Measurements from ENCODE around the gene STRADA. TPM values are rescaled to one million over a fixed set of nuclear protein-coding genes. Genes with fewer than 3 reads are reported as not detected.

STRADA gene
- total RNA-seq, 2 experiments from 2014 or later, result 53.1 to 59.4 TPM

- CTCF ChIA-PET, result no interaction called here
- H3K27ac Mint-ChIP-seq, result no peak overlapping the region
These were observed 66.4 kb downstream of the STRADA start for GRCh38 chr17:63675231-63675606.

GRCh38 chr17:63672856-63673255, 68.7 kb downstream of the STRADA start:
- H3K4me1 Mint-ChIP-seq, result peaks cover 1% of the 10 kb centered on the region
- DNase-seq, result no peak
- no peaks in the 10 kb centered on the region for H3K27me3 Mint-ChIP-seq
- H3K4me3 Mint-ChIP-seq, result no peak overlapping the region
- H3K27ac Mint-ChIP-seq, result no peak overlapping the region
- peaks cover 26% of the 10 kb centered on the region for H3K36me3 Mint-ChIP-seq (ENCODE audit: low read depth)
- ChIA-PET POLR2A (no interaction called here), CTCF (no interaction called here)
- no peaks in the 10 kb centered on the region for H3K9me3 Mint-ChIP-seq

More at GRCh38 chr17:63675231-63675606, 66.4 kb downstream of the STRADA start:
- no peaks in the 10 kb centered on the region for H3K27me3 Mint-ChIP-seq
- H3K4me1 Mint-ChIP-seq, result peaks cover 1% of the 10 kb centered on the region
- DNase-seq, result no peak
- POLR2A ChIA-PET, result interaction anchor here (1.1 to 1.2 kb wide), 2 partner anchors 124 to 236 kb away, joined by 3 read pairs; no protein-coding TSS in a partner anchor
- no peaks in the 10 kb centered on the region for H3K9me3 Mint-ChIP-seq
- no peak overlapping the region for H3K4me3 Mint-ChIP-seq
- H3K36me3 Mint-ChIP-seq (ENCODE audit: low read depth), result peaks cover 17% of the 10 kb centered on the region

- CTCF ChIA-PET, result no interaction called here
- no peak overlapping the region for H3K4me3 Mint-ChIP-seq
- POLR2A ChIA-PET, result interaction anchor here (1.1 to 1.2 kb wide), 2 partner anchors 11 to 33 kb away, joined by 3 to 4 read pairs; no protein-coding TSS in a partner anchor
- peaks cover 29% of the 10 kb centered on the region for H3K36me3 Mint-ChIP-seq (ENCODE audit: low read depth)
- H3K9me3 Mint-ChIP-seq, result no peaks in the 10 kb centered on the region
- H3K27ac Mint-ChIP-seq, result no peak overlapping the region
- H3K27me3 Mint-ChIP-seq, result no peaks in the 10 kb centered on the region
- DNase-seq, result no peak
- H3K4me1 Mint-ChIP-seq, result peaks cover 7% of the 10 kb centered on the region
These were observed 75.9 kb downstream of the STRADA start for GRCh38 chr17:63665527-63666214.

GRCh38 chr17:63659850-63660249, 81.7 kb downstream of the STRADA start:
- H3K4me3 Mint-ChIP-seq, result no peak overlapping the region
- CTCF ChIA-PET, result interaction anchor here (0.8 kb wide), 1 partner anchor 28 kb away, joined by 3 read pairs; no protein-coding TSS in a partner anchor
- no peak overlapping the region for H3K27ac Mint-ChIP-seq
- H3K36me3 Mint-ChIP-seq (ENCODE audit: low read depth), result peaks cover 36% of the 10 kb centered on the region
- DNase-seq, result no peak
- no peaks in the 10 kb centered on the region for H3K9me3 Mint-ChIP-seq
- POLR2A ChIA-PET, result no interaction called here
- peaks cover 2% of the 10 kb centered on the region for H3K4me1 Mint-ChIP-seq
- no peaks in the 10 kb centered on the region for H3K27me3 Mint-ChIP-seq

GRCh38 chr17:63658366-63658765, 83.2 kb downstream of the STRADA start:
- H3K36me3 Mint-ChIP-seq (ENCODE audit: low read depth), result peaks cover 34% of the 10 kb centered on the region
- H3K4me3 Mint-ChIP-seq, result no peak overlapping the region
- CTCF ChIA-PET, result no interaction called here
- no peaks in the 10 kb centered on the region for H3K4me1 Mint-ChIP-seq
- no peak for DNase-seq
- H3K27ac Mint-ChIP-seq, result no peak overlapping the region
- H3K9me3 Mint-ChIP-seq, result no peaks in the 10 kb centered on the region
- H3K27me3 Mint-ChIP-seq, result no peaks in the 10 kb centered on the region
- POLR2A ChIA-PET, result no interaction called here

GRCh38 chr17:63657786-63658185, 83.8 kb downstream of the STRADA start:
- Mint-ChIP-seq H3K4me3 (no peak overlapping the region), H3K27me3 (no peaks in the 10 kb centered on the region), H3K36me3 (ENCODE audit: low read depth) (peaks cover 38% of the 10 kb centered on the region), H3K27ac (no peak overlapping the region), H3K4me1 (no peaks in the 10 kb centered on the region), H3K9me3 (no peaks in the 10 kb centered on the region)
- ChIA-PET CTCF (interaction anchor here (1.1 kb wide), 1 partner anchor 191 kb away, joined by 3 read pairs; no protein-coding TSS in a partner anchor), POLR2A (interaction anchor here (0.7 kb wide), 1 partner anchor 153 kb away, joined by 3 read pairs; no protein-coding TSS in a partner anchor)
- DNase-seq, result no peak

- Mint-ChIP-seq H3K9me3 (no peaks in the 10 kb centered on the region), H3K27me3 (no peaks in the 10 kb centered on the region)
- POLR2A ChIA-PET, result no interaction called here
These were observed 88.5 kb downstream of the STRADA start for GRCh38 chr17:63653050-63653449.

More at GRCh38 chr17:63653050-63653449, 88.5 kb downstream of the STRADA start:
- Mint-ChIP-seq H3K4me1 (peaks cover 10% of the 10 kb centered on the region), H3K36me3 (ENCODE audit: low read depth) (peaks cover 51% of the 10 kb centered on the region), H3K4me3 (no peak overlapping the region), H3K27ac (no peak overlapping the region)
- no peak for DNase-seq
- CTCF ChIA-PET, result interaction anchor here (1.5 kb wide), 1 partner anchor 42 kb away, joined by 4 read pairs; no protein-coding TSS in a partner anchor

Other genes with a start within 250 kb of the STRADA start
- not detected for gene KCNH6, start 218.4 kb downstream of the STRADA start, total RNA-seq
- gene DCAF7, start 191.3 kb downstream of the STRADA start, total RNA-seq, result 100 to 1,000 TPM; 138 to 139 TPM
- gene TACO1, start 140.9 kb downstream of the STRADA start, total RNA-seq, result 10 to 100 TPM; 26.7 to 27.9 TPM
- gene MAP3K3, start 119.4 kb downstream of the STRADA start, total RNA-seq, result 10 to 100 TPM; 46.5 to 47.8 TPM
- gene LIMD2, start 41.7 kb downstream of the STRADA start, total RNA-seq, result 100 to 1,000 TPM; 394 to 401 TPM
- 10 to 100 TPM; 56.7 to 57.9 TPM for gene CCDC47, start 31.8 kb upstream of the STRADA start, total RNA-seq
- gene DDX42, start 32.4 kb upstream of the STRADA start, total RNA-seq, result 100 to 1,000 TPM; 113 to 118 TPM
- gene PSMC5, start 85.6 kb upstream of the STRADA start, total RNA-seq, result 100 to 1,000 TPM; 152 to 162 TPM
- gene FTSJ3, start 85.9 kb upstream of the STRADA start, total RNA-seq, result 10 to 100 TPM; 38.9 to 43.8 TPM
- 100 to 1,000 TPM; 150 to 152 TPM for gene SMARCD2, start 100.9 kb upstream of the STRADA start, total RNA-seq
- gene CSH2, start 131.9 kb upstream of the STRADA start, total RNA-seq, result not detected
- not detected for gene GH2, start 140.1 kb upstream of the STRADA start, total RNA-seq
- not detected for gene CSH1, start 154.8 kb upstream of the STRADA start, total RNA-seq
- gene CSHL1, start 169.5 kb upstream of the STRADA start, total RNA-seq, result not detected
- gene GH1, start 177.0 kb upstream of the STRADA start, total RNA-seq, result not detected
- 10 to 100 TPM; 48.6 to 50.2 TPM for gene CD79B, start 190.5 kb upstream of the STRADA start, total RNA-seq
- gene SCN4A, start 231.1 kb upstream of the STRADA start, total RNA-seq, result under 1 TPM; 0.08 to 0.13 TPM